HepG2 (cell line): ENCODE results near the gene CSNK1D. TPM values are rescaled to one million over a fixed set of nuclear protein-coding genes. Genes with fewer than 3 reads are reported as not detected.

ENCODE experiments used
- ARNT ChIP-seq: fragments of 450-650 bp; IDR thresholded peaks from 2 replicates; pipeline ENCODE4 v1.6.1; 2017
- FOXK2 ChIP-seq: fragments of 450-650 bp; IDR thresholded peaks from 2 replicates; pipeline ENCODE4 v1.6.1; 2016
- GMEB2 ChIP-seq: IDR thresholded peaks from 2 replicates; pipeline ENCODE4 v1.6.1; 2016; ENCODE audit warnings: missing biosample characterization, missing genetic modification reagents, low read depth
- LBX2 ChIP-seq: sonication (generic); formaldehyde crosslinking; IDR thresholded peaks from 2 replicates; pipeline ENCODE4 v1.5.0; 2020; ENCODE audit warnings: missing genetic modification reagents, mild to moderate bottlenecking, borderline replicate concordance
- MAFF ChIP-seq: IDR thresholded peaks from 2 replicates; pipeline ENCODE4 v1.6.1; 2011; ENCODE audit warnings: low read depth, low read length, improper control_type of control experiment
- MYC ChIP-seq: sonication (generic); formaldehyde crosslinking; IDR thresholded peaks from 2 replicates; pipeline ENCODE4 v1.9.0; 2021; ENCODE audit warnings: missing genetic modification reagents, borderline replicate concordance
- TAF15 ChIP-seq: fragments of 200-400 bp; formaldehyde crosslinking; IDR thresholded peaks from one replicate; pipeline ENCODE4 v1.6.1; 2018; ENCODE audit warnings: mild to moderate bottlenecking, low read depth, low read length; ENCODE audit not compliant: poor library complexity, severe bottlenecking
- ZNF235 ChIP-seq: sonication (generic); formaldehyde crosslinking; IDR thresholded peaks from 2 replicates; pipeline ENCODE4 v1.8.1; 2023; ENCODE audit warnings: mild to moderate bottlenecking, missing genetic modification reagents, borderline replicate concordance
- polyA plus RNA-seq, 8 experiments: library from polyadenylated mRNA; depleted of rRNA in 3 of 8; stranded (reverse) in 7 of 8; unstranded in 1 of 8; fragments of >200 nt; fragmentation: Illumina TruSeq in 4 of 8; extraction: Trizol in 4 of 8; gene quantifications; 2 replicates each; pipeline versions ENCODE4 v1.2.1 to v1.2.3, GENCODE V29; 2011 to 2016; ENCODE audit warnings: low read depth in 4 of 8, missing spikeins in 1 of 8, mixed read lengths in 1 of 8; ENCODE audit not compliant: insufficient read depth in 1 of 8
- total RNA-seq, 5 experiments: library from RNA; depleted of rRNA; stranded (reverse); fragments of >200 nt; fragmentation: Illumina TruSeq; extraction: Trizol; gene quantifications; 2 replicates each; pipeline ENCODE4 v1.2.3, GENCODE V29; 2016; ENCODE audit warnings: low read depth in 1 of 5
- TF ChIP-seq, protein P1 (sequence below): IDR thresholded peaks from 2 replicates; pipeline ENCODE4 v1.6.1; 2018; ENCODE audit warnings: missing genetic modification reagents, mild to moderate bottlenecking, missing compliant biosample characterization
- TF ChIP-seq, protein P2 (sequence below): IDR thresholded peaks from 2 replicates; pipeline ENCODE4 v1.6.1; 2016; ENCODE audit warnings: missing compliant biosample characterization, missing genetic modification reagents, borderline replicate concordance
- TF ChIP-seq, protein P3 (sequence below): IDR thresholded peaks from 2 replicates; pipeline ENCODE4 v1.6.1; 2016
- TF ChIP-seq, protein P4 (sequence below), 2 experiments: sonication (generic) in 1 of 2; formaldehyde crosslinking in 1 of 2; IDR thresholded peaks; 2 replicates each; pipeline versions ENCODE4 v1.4.0 to v1.6.1; 2016 to 2020; ENCODE audit warnings: borderline replicate concordance in 1 of 2, low read depth in 1 of 2, mild to moderate bottlenecking in 1 of 2, missing genetic modification reagents in 1 of 2
- TF ChIP-seq, protein P5 (sequence below): sonication (generic); formaldehyde crosslinking; IDR thresholded peaks from 2 replicates; pipeline ENCODE4 v1.5.0; 2020; ENCODE audit warnings: missing genetic modification reagents
- TF ChIP-seq, protein P6 (sequence below): sonication (generic); formaldehyde crosslinking; conservative IDR thresholded peaks from 2 replicates; pipeline ENCODE4 v1.4.0; 2020; ENCODE audit warnings: missing genetic modification reagents

The CSNK1D gene
- total and polyA plus RNA-seq, 2 of the 13 experiments (the other 11 are each of a cell fraction or from before 2014, with no cell fraction given): 31.5 to 128 TPM

DNA sequence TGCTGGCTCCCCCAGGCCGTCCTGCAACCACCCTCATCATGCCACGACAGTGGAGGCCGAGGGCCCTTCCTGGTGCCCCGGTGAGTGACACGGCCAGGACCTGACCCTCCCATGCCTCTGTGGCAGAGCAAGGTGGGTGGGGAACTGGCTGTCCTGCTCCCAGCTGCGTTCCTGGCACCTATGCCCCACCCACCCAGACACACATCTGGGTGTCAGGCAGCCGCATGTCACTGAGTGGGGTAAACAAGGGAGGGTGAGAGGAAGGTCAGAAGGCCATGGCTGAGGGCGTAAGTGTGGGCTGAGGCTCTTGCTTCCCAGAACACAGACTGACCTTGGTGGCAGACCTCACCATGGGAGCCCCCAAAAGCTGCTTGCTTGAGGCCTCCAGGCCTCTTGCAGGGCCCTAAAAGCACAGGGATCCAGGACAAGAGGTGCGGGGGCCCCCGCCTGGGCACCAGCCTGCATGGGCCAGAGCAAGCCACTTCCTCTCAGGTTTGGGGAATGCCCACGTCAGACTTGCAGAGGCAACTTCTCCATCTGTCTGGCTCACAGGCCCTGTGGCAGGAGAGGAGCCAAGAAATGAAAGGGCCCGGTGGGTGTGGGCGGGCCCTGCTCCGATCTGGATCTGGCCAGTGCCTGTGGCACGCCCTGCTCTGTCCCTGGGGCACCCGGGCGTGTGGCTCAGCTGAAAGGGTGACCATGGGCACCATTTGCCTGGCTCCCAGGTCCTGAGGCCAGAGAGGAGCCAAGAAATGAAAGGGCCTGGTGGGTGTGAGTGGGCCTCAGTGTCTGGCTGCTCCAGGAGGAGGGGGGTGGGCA lies 57.0 kb downstream of the CSNK1D start (continued):
- TF ChIP-seq, protein P1, sequence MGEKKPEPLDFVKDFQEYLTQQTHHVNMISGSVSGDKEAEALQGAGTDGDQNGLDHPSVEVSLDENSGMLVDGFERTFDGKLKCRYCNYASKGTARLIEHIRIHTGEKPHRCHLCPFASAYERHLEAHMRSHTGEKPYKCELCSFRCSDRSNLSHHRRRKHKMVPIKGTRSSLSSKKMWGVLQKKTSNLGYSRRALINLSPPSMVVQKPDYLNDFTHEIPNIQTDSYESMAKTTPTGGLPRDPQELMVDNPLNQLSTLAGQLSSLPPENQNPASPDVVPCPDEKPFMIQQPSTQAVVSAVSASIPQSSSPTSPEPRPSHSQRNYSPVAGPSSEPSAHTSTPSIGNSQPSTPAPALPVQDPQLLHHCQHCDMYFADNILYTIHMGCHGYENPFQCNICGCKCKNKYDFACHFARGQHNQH (CRISPR knock-in tag): peak; percentile 45; the same call in 1 of the 2 replicates
- TF ChIP-seq, protein P2, sequence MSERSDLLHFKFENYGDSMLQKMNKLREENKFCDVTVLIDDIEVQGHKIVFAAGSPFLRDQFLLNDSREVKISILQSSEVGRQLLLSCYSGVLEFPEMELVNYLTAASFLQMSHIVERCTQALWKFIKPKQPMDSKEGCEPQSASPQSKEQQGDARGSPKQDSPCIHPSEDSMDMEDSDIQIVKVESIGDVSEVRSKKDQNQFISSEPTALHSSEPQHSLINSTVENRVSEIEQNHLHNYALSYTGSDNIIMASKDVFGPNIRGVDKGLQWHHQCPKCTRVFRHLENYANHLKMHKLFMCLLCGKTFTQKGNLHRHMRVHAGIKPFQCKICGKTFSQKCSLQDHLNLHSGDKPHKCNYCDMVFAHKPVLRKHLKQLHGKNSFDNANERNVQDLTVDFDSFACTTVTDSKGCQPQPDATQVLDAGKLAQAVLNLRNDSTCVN: 0 out of 2 replicates have a peak, but pooled peaks have one; percentile 33
- TF ChIP-seq, protein P3, sequence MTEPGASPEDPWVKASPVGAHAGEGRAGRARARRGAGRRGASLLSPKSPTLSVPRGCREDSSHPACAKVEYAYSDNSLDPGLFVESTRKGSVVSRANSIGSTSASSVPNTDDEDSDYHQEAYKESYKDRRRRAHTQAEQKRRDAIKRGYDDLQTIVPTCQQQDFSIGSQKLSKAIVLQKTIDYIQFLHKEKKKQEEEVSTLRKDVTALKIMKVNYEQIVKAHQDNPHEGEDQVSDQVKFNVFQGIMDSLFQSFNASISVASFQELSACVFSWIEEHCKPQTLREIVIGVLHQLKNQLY (CRISPR knock-in tag): no peak; the same call in 1 of the 2 replicates
- TF ChIP-seq, protein P4, sequence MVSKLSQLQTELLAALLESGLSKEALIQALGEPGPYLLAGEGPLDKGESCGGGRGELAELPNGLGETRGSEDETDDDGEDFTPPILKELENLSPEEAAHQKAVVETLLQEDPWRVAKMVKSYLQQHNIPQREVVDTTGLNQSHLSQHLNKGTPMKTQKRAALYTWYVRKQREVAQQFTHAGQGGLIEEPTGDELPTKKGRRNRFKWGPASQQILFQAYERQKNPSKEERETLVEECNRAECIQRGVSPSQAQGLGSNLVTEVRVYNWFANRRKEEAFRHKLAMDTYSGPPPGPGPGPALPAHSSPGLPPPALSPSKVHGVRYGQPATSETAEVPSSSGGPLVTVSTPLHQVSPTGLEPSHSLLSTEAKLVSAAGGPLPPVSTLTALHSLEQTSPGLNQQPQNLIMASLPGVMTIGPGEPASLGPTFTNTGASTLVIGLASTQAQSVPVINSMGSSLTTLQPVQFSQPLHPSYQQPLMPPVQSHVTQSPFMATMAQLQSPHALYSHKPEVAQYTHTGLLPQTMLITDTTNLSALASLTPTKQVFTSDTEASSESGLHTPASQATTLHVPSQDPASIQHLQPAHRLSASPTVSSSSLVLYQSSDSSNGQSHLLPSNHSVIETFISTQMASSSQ (IDR thresholded peaks at IDR 0.05; ENCODE audit: low read depth): no peak
- TF ChIP-seq, protein P4 (CRISPR knock-in tag; IDR thresholded peaks at IDR 0.05; ENCODE audit: borderline replicate concordance): peak; percentile 4; the same call in 1 of the 2 replicates
- TF ChIP-seq, protein P5, sequence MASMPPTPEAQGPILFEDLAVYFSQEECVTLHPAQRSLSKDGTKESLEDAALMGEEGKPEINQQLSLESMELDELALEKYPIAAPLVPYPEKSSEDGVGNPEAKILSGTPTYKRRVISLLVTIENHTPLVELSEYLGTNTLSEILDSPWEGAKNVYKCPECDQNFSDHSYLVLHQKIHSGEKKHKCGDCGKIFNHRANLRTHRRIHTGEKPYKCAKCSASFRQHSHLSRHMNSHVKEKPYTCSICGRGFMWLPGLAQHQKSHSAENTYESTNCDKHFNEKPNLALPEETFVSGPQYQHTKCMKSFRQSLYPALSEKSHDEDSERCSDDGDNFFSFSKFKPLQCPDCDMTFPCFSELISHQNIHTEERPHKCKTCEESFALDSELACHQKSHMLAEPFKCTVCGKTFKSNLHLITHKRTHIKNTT (CRISPR knock-in tag): no peak
- TF ChIP-seq ZNF235: no peak
- TF ChIP-seq, protein P6, sequence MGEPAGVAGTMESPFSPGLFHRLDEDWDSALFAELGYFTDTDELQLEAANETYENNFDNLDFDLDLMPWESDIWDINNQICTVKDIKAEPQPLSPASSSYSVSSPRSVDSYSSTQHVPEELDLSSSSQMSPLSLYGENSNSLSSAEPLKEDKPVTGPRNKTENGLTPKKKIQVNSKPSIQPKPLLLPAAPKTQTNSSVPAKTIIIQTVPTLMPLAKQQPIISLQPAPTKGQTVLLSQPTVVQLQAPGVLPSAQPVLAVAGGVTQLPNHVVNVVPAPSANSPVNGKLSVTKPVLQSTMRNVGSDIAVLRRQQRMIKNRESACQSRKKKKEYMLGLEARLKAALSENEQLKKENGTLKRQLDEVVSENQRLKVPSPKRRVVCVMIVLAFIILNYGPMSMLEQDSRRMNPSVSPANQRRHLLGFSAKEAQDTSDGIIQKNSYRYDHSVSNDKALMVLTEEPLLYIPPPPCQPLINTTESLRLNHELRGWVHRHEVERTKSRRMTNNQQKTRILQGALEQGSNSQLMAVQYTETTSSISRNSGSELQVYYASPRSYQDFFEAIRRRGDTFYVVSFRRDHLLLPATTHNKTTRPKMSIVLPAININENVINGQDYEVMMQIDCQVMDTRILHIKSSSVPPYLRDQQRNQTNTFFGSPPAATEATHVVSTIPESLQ (CRISPR knock-in tag): no peak
- TF ChIP-seq FOXK2: peak; percentile 54; the same call in 1 of the 2 replicates
- TF ChIP-seq GMEB2 (CRISPR knock-in tag): no peak
- TF ChIP-seq TAF15: no peak
- TF ChIP-seq LBX2 (CRISPR knock-in tag): no peak
- no peak for TF ChIP-seq ARNT
- peak; percentile 45 for TF ChIP-seq MYC
- TF ChIP-seq MAFF: no peak
